Activated CD8-positive, alpha-beta T cell treated with anti-CD3 and anti-CD28 coated beads for 36 hours (primary cell): ENCODE measurements around the gene RAET1L. TPM values are rescaled to one million over a fixed set of nuclear protein-coding genes. Genes with fewer than 3 reads are reported as not detected.
"Not testable (repeated sequence)": the region's sequence is repeated elsewhere in the genome, so short reads cannot be mapped to it uniquely, and the experiment has no call there.

Source experiments
- ATAC-seq: fragments of 200-7000 bp; cut with Tn5 transposase; one replicate; pipeline ENCODE4 v1.10.0; 2021; ENCODE audit warnings: mild to moderate bottlenecking, moderate library complexity
- CTCF ChIA-PET: fragments of 350-600 bp; sonication (Branson Sonifier 250); formaldehyde crosslinking; loops from one replicate; lab custom pipeline; 2021; ENCODE audit warnings: antibody characterized with exemption; lab: Charles Lee
- POLR2A ChIA-PET: fragments of 350-600 bp; sonication (Branson Sonifier 250); formaldehyde crosslinking; loops from one replicate; lab custom pipeline; 2021; ENCODE audit warnings: antibody characterized with exemption; lab: Charles Lee
- DNase-seq: peaks from one replicate; pipeline ENCODE4 v3.0.0-alpha.2; 2020
- H3K27ac Mint-ChIP-seq: one replicate; pipeline ENCODE4 v1.8.0; 2021; ENCODE audit warnings: mild to moderate bottlenecking, mixed read lengths
- H3K27me3 Mint-ChIP-seq: one replicate; pipeline ENCODE4 v1.8.0; 2021; ENCODE audit warnings: mixed read lengths
- H3K36me3 Mint-ChIP-seq: one replicate; pipeline ENCODE4 v1.8.0; 2021; ENCODE audit warnings: low read depth, mixed read lengths
- H3K4me1 Mint-ChIP-seq: one replicate; pipeline ENCODE4 v1.8.0; 2021; ENCODE audit warnings: low read depth, mixed read lengths
- H3K4me3 Mint-ChIP-seq: one replicate; pipeline ENCODE4 v1.8.0; 2021; ENCODE audit warnings: mild to moderate bottlenecking, moderate library complexity, mixed read lengths
- H3K9me3 Mint-ChIP-seq: one replicate; pipeline ENCODE4 v1.8.0; 2021; ENCODE audit warnings: mixed read lengths
- intact Hi-C: fragments of 100-400 bp; cut with micrococcal nuclease; formaldehyde crosslinking; loops from one replicate; pipeline ENCODE4 v1.10.0; 2022
- total RNA-seq, 2 experiments: library from RNA; stranded (reverse); gene quantifications; one replicate each; pipeline ENCODE4 v1.2.3, GENCODE V29; 2021
- TF ChIP-seq, protein P1 (sequence below): fragments of 200-600 bp; IDR thresholded peaks from one replicate; pipeline ENCODE4 v1.8.0; 2022; ENCODE audit warnings: antibody characterized with exemption, mild to moderate bottlenecking

Gene RAET1L
- total RNA-seq, 2 experiments from 2014 or later = not detected

DNA sequence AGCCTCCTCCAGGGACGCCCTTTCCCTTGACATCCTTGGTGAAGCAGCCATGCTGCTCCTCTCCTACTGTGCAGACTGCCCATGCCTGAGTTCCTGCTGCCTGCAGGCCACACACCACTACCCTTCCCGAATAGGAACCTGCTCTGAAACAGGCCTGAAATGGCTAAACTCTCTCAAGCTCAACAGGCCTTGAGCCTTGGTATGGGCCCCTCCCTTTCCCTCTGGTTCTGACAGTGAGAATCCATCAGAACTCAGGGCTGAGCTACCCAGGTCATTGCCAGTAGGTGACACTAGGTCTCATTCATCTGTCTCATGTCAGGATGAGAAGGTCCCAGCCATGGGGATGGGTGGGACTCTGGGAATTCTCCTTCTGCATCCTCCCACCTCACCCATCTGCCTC, 25.7 kb downstream of the RAET1L start:
- DNase-seq (no peak), ATAC-seq (no peak)
- H3K27me3 Mint-ChIP-seq = peaks cover 37% of the 10 kb centered on the region
- H3K4me3 Mint-ChIP-seq = no peak overlapping the region
- intact Hi-C loops = loop anchor here (5.0 kb wide), 2 partner anchors 37 to 62 kb away; partner anchors contain the start of gene ULBP1
- peaks cover 34% of the 10 kb centered on the region for H3K4me1 Mint-ChIP-seq
- H3K9me3 Mint-ChIP-seq = peaks cover 1% of the 10 kb centered on the region
- no peak overlapping the region for H3K27ac Mint-ChIP-seq
- no peaks in the 10 kb centered on the region for H3K36me3 Mint-ChIP-seq
- TF ChIP-seq, protein P1, sequence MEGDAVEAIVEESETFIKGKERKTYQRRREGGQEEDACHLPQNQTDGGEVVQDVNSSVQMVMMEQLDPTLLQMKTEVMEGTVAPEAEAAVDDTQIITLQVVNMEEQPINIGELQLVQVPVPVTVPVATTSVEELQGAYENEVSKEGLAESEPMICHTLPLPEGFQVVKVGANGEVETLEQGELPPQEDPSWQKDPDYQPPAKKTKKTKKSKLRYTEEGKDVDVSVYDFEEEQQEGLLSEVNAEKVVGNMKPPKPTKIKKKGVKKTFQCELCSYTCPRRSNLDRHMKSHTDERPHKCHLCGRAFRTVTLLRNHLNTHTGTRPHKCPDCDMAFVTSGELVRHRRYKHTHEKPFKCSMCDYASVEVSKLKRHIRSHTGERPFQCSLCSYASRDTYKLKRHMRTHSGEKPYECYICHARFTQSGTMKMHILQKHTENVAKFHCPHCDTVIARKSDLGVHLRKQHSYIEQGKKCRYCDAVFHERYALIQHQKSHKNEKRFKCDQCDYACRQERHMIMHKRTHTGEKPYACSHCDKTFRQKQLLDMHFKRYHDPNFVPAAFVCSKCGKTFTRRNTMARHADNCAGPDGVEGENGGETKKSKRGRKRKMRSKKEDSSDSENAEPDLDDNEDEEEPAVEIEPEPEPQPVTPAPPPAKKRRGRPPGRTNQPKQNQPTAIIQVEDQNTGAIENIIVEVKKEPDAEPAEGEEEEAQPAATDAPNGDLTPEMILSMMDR = no peak
- POLR2A ChIA-PET = interaction anchor here (0.7 kb wide), 1 partner anchor 9 kb away, joined by 3 read pairs; no protein-coding TSS in a partner anchor
- CTCF ChIA-PET = no interaction called here

DNA sequence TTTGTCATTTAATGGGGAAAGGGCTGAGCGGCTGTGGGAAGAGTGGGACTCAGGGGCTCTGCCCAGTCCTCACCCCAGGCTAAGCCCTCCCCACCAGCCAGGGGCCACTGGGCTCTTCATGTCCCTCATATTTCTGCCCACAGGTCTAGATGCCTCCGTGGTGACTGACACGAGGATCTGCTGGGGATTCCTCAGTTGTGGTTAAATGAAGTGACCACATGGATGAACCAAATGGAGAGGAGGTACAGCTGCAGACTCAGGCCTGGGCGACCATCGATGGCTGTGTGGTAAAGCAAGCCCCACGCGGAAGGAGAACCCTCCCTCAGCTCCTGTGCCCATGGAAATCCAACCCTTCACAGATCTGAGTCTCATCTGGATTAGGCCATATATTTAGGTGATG, 29.4 kb downstream of the RAET1L start:
- DNase-seq (no peak), ATAC-seq (no peak)
- Mint-ChIP-seq H3K4me1 (peaks cover 16% of the 10 kb centered on the region), H3K4me3 (no peak overlapping the region), H3K27ac (no peak overlapping the region), H3K36me3 (no peaks in the 10 kb centered on the region), H3K27me3 (peaks cover 63% of the 10 kb centered on the region), H3K9me3 (no peaks in the 10 kb centered on the region)
- CTCF ChIA-PET = no interaction called here
- POLR2A ChIA-PET = no interaction called here
- intact Hi-C loops = no loop called here
- TF ChIP-seq, protein P1 = no peak

DNA sequence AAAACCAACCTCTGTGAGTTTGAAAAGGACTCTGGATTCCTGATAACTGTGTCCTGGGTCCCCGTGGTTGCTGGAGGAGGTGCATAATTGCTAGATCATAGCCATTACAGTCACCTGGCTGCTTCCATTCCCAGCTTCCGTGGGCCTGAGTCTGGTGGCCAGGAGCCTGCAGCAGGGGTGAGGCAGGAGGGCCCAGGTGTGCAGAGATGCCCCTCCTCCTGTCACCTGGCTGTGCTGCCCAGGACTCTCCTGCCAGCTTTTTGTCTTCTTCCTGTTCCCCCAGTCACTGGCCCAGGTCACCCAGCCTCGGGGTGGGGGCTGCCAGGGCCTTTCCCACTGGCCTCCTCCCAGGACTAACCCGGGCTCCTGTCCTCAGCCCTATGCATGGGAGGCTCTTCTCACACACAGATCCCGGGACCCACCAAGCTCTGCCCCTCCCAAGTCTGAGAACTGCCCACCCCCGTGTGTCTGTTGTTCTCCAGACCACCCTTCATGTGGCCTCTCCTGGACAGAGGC, 30.0 kb downstream of the RAET1L start:
- Mint-ChIP-seq H3K36me3 (no peaks in the 10 kb centered on the region), H3K27me3 (peaks cover 68% of the 10 kb centered on the region), H3K9me3 (no peaks in the 10 kb centered on the region), H3K4me3 (no peak overlapping the region), H3K27ac (no peak overlapping the region), H3K4me1 (peaks cover 13% of the 10 kb centered on the region)
- ATAC-seq (no peak), DNase-seq (no peak)
- CTCF ChIA-PET = no interaction called here
- TF ChIP-seq, protein P1 = no peak
- intact Hi-C loops = no loop called here
- POLR2A ChIA-PET = no interaction called here

DNA sequence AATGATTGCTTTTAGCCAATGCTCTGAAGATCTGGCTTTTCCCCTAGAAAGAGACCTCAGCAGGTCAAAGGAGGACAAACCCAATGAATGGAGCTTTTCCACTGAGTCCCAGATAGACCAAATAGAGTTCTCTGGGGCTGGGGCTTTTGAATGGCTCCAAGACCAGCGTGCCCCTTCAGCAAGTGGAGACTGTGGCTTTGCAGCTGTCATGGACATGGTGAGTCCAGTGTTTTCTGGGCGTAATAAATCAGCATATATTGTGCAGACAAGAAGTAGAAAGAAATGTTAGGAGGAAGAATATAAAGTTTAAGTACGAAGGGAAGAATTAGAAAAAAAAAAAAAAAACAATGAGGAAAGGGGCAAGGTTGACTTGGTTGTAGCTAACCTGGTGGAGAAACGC, 33.5 kb downstream of the RAET1L start:
- Mint-ChIP-seq H3K4me1 (peaks cover 24% of the 10 kb centered on the region), H3K36me3 (peaks cover 4% of the 10 kb centered on the region), H3K4me3 (no peak overlapping the region), H3K9me3 (peaks cover 8% of the 10 kb centered on the region), H3K27ac (no peak overlapping the region), H3K27me3 (peaks cover 76% of the 10 kb centered on the region)
- CTCF ChIA-PET = interaction anchor here (1.0 to 1.3 kb wide), 2 partner anchors 15 to 25 kb away, joined by 4 to 7 read pairs; no protein-coding TSS in a partner anchor
- no peak for DNase-seq
- ATAC-seq = no peak
- TF ChIP-seq, protein P1 = no peak
- intact Hi-C loops = no loop called here
- POLR2A ChIA-PET = no interaction called here

DNA sequence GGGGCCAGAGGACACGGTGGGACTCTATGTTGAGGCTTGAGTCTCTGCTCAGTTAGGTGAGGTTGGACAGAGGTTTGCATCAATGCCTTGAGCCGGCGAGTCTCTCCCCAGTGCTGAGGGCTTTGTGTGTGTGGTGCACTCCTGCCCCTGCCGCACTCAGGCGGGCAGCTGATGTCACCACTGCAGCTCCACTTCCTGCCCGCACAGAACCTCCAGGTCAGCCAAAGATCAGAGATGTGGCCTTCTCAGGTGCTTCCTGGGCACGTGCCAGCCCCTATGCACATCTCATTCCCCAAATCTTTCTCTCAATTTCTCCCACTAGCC, 33.9 kb downstream of the RAET1L start:
- H3K4me1 Mint-ChIP-seq = peaks cover 24% of the 10 kb centered on the region
- ChIA-PET CTCF (interaction anchor here (1.0 to 1.3 kb wide), 2 partner anchors 16 to 25 kb away, joined by 4 to 7 read pairs; no protein-coding TSS in a partner anchor), POLR2A (interaction anchor here (0.7 to 1.2 kb wide), 2 partner anchors 8 to 9 kb away, joined by 3 read pairs; no protein-coding TSS in a partner anchor)
- H3K27ac Mint-ChIP-seq, H3K9me3 Mint-ChIP-seq, H3K36me3 Mint-ChIP-seq, intact Hi-C loops: not testable (repeated sequence)
- ATAC-seq (peak; percentile 83), DNase-seq (peak; percentile 28)
- H3K27me3 Mint-ChIP-seq = peaks cover 76% of the 10 kb centered on the region
- peak overlapping the region; percentile 67 for H3K4me3 Mint-ChIP-seq
